Activated CD8-positive, alpha-beta T cell treated with anti-CD3 and anti-CD28 coated beads for 36 hours (primary cell): Measurements from ENCODE around the gene CEP164. TPM values are rescaled to one million over a fixed set of nuclear protein-coding genes. Genes with fewer than 3 reads are reported as not detected.
A peak's percentile ranks its signal among the peaks of the same experiment; 100 is the strongest.

Source experiments
- ATAC-seq: fragments of 200-7000 bp; cut with Tn5 transposase; one replicate; pipeline ENCODE4 v1.10.0; 2021; ENCODE audit warnings: mild to moderate bottlenecking, moderate library complexity
- CTCF ChIA-PET: fragments of 350-600 bp; sonication (Branson Sonifier 250); formaldehyde crosslinking; loops from one replicate; lab custom pipeline; 2021; ENCODE audit warnings: antibody characterized with exemption; lab: Charles Lee
- POLR2A ChIA-PET: fragments of 350-600 bp; sonication (Branson Sonifier 250); formaldehyde crosslinking; loops from one replicate; lab custom pipeline; 2021; ENCODE audit warnings: antibody characterized with exemption; lab: Charles Lee
- DNase-seq: peaks from one replicate; pipeline ENCODE4 v3.0.0-alpha.2; 2020
- H3K27ac Mint-ChIP-seq: one replicate; pipeline ENCODE4 v1.8.0; 2021; ENCODE audit warnings: mild to moderate bottlenecking, mixed read lengths
- H3K27me3 Mint-ChIP-seq: one replicate; pipeline ENCODE4 v1.8.0; 2021; ENCODE audit warnings: mixed read lengths
- H3K36me3 Mint-ChIP-seq: one replicate; pipeline ENCODE4 v1.8.0; 2021; ENCODE audit warnings: low read depth, mixed read lengths
- H3K4me1 Mint-ChIP-seq: one replicate; pipeline ENCODE4 v1.8.0; 2021; ENCODE audit warnings: low read depth, mixed read lengths
- H3K4me3 Mint-ChIP-seq: one replicate; pipeline ENCODE4 v1.8.0; 2021; ENCODE audit warnings: mild to moderate bottlenecking, moderate library complexity, mixed read lengths
- H3K9me3 Mint-ChIP-seq: one replicate; pipeline ENCODE4 v1.8.0; 2021; ENCODE audit warnings: mixed read lengths
- CTCF ChIP-seq: fragments of 200-600 bp; IDR thresholded peaks from one replicate; pipeline ENCODE4 v1.8.0; 2022; ENCODE audit warnings: antibody characterized with exemption, mild to moderate bottlenecking
- intact Hi-C: fragments of 100-400 bp; cut with micrococcal nuclease; formaldehyde crosslinking; loops from one replicate; pipeline ENCODE4 v1.10.0; 2022
- total RNA-seq, 2 experiments: library from RNA; stranded (reverse); gene quantifications; one replicate each; pipeline ENCODE4 v1.2.3, GENCODE V29; 2021

The CEP164 gene
- total RNA-seq, result 10 to 100 TPM; 24.0 to 25.5 TPM

GRCh38 chr11:117327567-117328374 lies at the start of gene CEP164:
TSS of gene CEP164 (plus strand) at chr11:117327854. CDS start at chr11:117338587, 10,733 bp downstream.
- ATAC-seq (peak; percentile 98), DNase-seq (peak; percentile 97)
- Mint-ChIP-seq H3K4me1 (peaks cover 7% of the 10 kb centered on the region), H3K36me3 (no peaks in the 10 kb centered on the region), H3K27ac (peak within 1 kb of the TSS; percentile 59), H3K4me3 (no peak within 1 kb of the TSS), H3K9me3 (no peaks in the 10 kb centered on the region), H3K27me3 (no peaks in the 10 kb centered on the region)
- POLR2A ChIA-PET, result interaction anchor here (0.6 to 1.2 kb wide), 3 partner anchors 14 to 973 kb away, joined by 3 to 6 read pairs (median 3); no protein-coding TSS in a partner anchor
- intact Hi-C loops, result no loop called here
- CTCF ChIA-PET, result interaction anchor here (0.8 to 2.3 kb wide), 5 partner anchors 11 to 146 kb away, joined by 3 to 10 read pairs (median 3); partner anchors contain the start of genes BACE1 and PCSK7
- TF ChIP-seq CTCF, result no peak

GRCh38 chr11:117278347-117278746 lies 49.3 kb upstream of the CEP164 start:
- Mint-ChIP-seq H3K36me3 (peaks cover 13% of the 10 kb centered on the region), H3K27ac (no peak overlapping the region), H3K9me3 (peaks cover 3% of the 10 kb centered on the region), H3K4me3 (no peak overlapping the region), H3K4me1 (peaks cover 10% of the 10 kb centered on the region), H3K27me3 (no peaks in the 10 kb centered on the region)
- ChIA-PET POLR2A (interaction anchor here (0.6 kb wide), 1 partner anchor 295 kb away, joined by 3 read pairs; no protein-coding TSS in a partner anchor), CTCF (no interaction called here)
- intact Hi-C loops, result no loop called here
- ATAC-seq (no peak), DNase-seq (no peak)
- no peak for TF ChIP-seq CTCF

GRCh38 chr11:117279711-117280376 lies 47.8 kb upstream of the CEP164 start:
- no peak for TF ChIP-seq CTCF
- Mint-ChIP-seq H3K36me3 (peaks cover 10% of the 10 kb centered on the region), H3K4me1 (peaks cover 10% of the 10 kb centered on the region), H3K27me3 (no peaks in the 10 kb centered on the region), H3K9me3 (no peaks in the 10 kb centered on the region), H3K27ac (peak overlapping the region; percentile 81), H3K4me3 (no peak overlapping the region)
- DNase-seq, result no peak
- ChIA-PET CTCF (interaction anchor here (1.0 kb wide), 1 partner anchor 147 kb away, joined by 4 read pairs; no protein-coding TSS in a partner anchor), POLR2A (no interaction called here)
- intact Hi-C loops, result no loop called here
- ATAC-seq, result no peak

GRCh38 chr11:117281159-117281558 lies 46.5 kb upstream of the CEP164 start:
- POLR2A ChIA-PET, result no interaction called here
- ATAC-seq (no peak), DNase-seq (no peak)
- intact Hi-C loops, result no loop called here
- H3K27me3 Mint-ChIP-seq, result no peaks in the 10 kb centered on the region
- H3K4me3 Mint-ChIP-seq, result no peak overlapping the region
- H3K9me3 Mint-ChIP-seq, result no peaks in the 10 kb centered on the region
- no peak for TF ChIP-seq CTCF
- CTCF ChIA-PET, result no interaction called here
- H3K36me3 Mint-ChIP-seq, result peaks cover 7% of the 10 kb centered on the region
- H3K4me1 Mint-ChIP-seq, result peaks cover 8% of the 10 kb centered on the region
- no peak overlapping the region for H3K27ac Mint-ChIP-seq
